AG09309 (cell line): ENCODE data around the gene CFAP43.

Source experiments
- DNase-seq: peaks from one replicate; pipeline ENCODE4 v3.0.0-alpha.2; 2010; ENCODE audit warnings: low read depth
- H3K4me3 ChIP-seq: 2 replicates; pipeline ENCODE4 v1.5.1; 2011; ENCODE audit warnings: mild to moderate bottlenecking, low read depth, low read length, moderate library complexity; ENCODE audit not compliant: control insufficient read depth
- TF ChIP-seq, protein P1 (sequence below): IDR thresholded peaks from 2 replicates; pipeline ENCODE4 v1.5.1; 2011; ENCODE audit warnings: mild to moderate bottlenecking, low read depth, low read length, inconsistent platforms; ENCODE audit not compliant: insufficient read depth, control insufficient read depth; ENCODE audit errors: missing control alignments

CFAP43 gene

DNA sequence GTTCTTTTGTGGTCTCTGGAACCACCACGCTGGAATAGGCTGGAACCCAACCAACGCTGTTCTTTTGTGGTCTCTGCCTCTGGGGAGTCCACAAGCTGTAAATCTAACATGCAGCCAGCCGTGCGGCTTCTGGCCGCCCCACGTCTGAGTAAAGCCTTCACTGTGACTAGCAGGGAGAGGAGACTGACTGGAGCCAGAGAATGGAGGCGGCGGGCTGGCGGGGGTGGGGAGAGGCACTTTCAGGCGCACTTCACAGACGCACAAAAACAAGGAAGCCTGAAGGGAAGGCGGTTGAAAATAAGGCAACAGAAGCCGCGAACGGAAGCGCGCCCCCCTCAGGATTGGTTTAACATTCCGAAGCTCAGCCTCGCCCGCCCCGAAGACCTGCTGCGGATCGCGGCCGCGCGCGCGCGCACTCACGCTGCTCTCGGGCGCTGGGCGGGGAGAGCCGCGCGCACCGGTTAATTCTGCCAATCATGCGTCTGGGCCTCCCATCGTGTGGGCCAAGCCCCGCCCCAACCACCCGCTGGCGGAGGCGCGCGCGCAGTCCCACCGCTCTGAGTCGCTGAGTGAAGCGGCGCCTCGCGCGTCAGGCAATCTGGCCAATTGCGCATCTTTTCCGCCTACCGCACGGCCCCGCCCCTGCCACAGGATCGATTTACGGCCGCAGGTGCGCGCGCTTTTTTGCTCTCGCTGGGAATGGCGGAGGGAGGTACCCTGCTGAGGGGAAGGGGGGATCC lies 110.5 kb downstream of the CFAP43 start, which contains the start of gene SFR1:
Gene SFR1 (plus strand): TSS at position 687 of the 740 bp plus-strand sequence. CDS start 13 bp downstream, at position 700.
- TF ChIP-seq, protein P1, sequence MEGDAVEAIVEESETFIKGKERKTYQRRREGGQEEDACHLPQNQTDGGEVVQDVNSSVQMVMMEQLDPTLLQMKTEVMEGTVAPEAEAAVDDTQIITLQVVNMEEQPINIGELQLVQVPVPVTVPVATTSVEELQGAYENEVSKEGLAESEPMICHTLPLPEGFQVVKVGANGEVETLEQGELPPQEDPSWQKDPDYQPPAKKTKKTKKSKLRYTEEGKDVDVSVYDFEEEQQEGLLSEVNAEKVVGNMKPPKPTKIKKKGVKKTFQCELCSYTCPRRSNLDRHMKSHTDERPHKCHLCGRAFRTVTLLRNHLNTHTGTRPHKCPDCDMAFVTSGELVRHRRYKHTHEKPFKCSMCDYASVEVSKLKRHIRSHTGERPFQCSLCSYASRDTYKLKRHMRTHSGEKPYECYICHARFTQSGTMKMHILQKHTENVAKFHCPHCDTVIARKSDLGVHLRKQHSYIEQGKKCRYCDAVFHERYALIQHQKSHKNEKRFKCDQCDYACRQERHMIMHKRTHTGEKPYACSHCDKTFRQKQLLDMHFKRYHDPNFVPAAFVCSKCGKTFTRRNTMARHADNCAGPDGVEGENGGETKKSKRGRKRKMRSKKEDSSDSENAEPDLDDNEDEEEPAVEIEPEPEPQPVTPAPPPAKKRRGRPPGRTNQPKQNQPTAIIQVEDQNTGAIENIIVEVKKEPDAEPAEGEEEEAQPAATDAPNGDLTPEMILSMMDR, result peak; percentile 57
- DNase-seq, result peak; percentile 88
- peak within 1 kb of the TSS; percentile 91 for H3K4me3 ChIP-seq

DNA sequence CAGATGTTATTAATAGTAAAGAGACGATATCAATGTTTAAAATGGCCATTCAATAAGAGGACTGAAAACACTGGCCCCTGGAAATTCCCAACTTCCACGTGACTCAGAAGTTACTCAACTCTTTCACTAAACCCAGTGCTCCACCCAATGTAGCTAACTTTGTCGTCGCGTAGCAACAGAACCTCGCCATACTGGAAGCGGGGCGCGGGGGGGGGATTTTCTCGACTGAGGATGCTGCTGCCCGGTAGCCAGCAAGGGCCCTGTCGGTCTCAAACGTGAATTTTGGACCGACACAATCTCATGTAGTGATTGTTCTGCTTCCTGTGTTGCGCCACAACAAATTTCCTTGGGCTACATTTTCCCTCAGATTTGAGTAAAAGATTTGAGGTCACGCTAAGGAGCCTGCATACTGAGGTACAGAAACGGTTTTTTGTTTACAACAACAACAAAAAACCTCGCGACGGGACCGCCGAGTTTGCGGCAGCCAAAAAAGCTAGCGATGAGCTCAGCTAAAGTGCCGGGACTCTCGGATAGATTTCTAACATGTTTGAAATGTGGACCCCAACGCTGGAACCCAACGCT lies 111.2 kb downstream of the CFAP43 start:
- H3K4me3 ChIP-seq, result peak overlapping the region; percentile 69
- TF ChIP-seq, protein P1, result no peak
- DNase-seq, result peak; percentile 81

DNA sequence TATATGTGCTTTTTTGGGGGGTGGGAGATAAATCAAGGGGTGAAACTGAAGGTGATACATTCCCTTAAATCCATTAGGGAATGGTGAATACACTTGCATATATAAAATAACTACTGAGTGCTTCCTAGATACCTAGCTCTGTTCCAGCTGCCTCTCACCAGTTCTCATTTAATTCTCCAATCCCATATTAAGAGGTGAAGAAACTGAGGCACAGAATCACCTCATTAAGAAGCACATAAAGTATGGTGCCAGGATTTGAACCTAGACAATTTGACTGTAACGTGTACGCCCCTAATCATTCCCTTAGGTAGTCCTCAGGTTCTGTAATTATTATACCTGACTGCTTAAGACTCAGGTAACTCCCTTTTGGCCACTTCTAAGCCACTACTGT lies 111.7 kb downstream of the CFAP43 start:
- DNase-seq, result no peak
- peak overlapping the region; percentile 69; the same call in 1 of the 2 replicates for H3K4me3 ChIP-seq
- TF ChIP-seq, protein P1, result no peak

DNA sequence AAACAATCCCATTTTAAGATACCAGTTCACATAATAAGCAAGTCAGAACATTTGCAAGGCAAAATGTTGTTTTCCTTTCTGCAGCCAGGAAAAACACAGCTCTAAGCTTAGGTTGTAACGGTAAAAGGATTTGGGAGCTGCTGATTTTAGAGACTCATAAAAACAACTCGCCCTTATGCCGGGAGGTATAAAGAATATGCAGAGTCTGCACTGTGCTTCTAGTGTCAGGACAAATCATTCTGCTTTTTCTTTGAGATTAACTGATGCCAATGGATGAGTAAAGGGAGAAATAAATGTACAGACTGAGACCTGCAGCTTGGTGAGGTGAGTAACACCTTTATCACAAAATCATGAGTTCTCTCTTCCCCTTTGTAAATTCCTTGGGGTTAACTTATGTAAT lies 112.2 kb downstream of the CFAP43 start:
- TF ChIP-seq, protein P1, result no peak
- no peak overlapping the region for H3K4me3 ChIP-seq
- no peak for DNase-seq

DNA sequence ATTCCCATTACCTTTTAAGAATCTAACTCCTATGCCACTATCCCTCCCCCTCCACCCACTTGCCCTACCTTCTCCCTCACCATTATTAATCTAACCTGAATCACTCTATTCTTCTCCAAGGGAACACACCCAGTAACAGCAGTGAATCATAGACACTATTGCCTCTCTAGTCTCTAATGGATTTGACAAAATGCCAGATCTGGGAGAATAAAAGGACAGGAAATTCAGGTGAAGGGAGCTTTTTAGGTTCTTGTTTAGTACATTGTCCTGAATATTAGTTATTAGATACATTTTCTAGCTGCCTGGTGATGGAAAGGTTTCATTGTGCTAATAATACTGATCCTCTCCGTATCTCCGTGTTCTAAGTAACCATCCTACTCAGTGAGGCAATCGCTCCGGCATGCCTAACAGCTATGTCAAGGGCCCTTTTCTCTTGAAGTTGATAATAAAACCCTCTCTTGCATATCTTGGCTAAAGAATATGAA lies 114.3 kb downstream of the CFAP43 start:
- no peak for DNase-seq
- no peak overlapping the region for H3K4me3 ChIP-seq
- TF ChIP-seq, protein P1, result no peak

DNA sequence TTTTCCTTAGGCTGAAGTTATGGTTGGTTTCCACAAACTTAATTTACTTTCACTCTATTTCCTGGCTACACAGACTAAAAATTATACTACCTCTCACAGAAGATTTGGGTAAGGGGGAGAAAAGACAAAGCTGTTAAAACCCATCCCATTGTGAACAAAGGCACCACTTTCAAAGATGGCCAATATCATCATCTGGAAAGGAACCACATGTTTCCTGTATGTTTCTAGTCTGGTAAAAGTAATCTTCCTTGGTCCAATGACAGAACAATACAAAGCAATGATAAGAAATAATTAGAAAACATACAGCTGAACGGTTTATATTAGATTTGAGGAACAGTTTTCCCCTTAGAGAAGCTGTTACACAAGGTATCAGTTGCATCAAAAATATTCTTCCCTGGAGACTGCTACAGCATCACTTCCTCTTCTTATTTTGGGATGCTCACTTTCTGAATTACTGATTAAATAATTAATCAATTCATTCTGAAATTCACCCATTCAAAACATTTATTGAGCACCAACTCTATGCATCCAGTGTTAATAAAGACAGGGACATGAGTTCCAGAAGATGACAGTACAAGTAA lies 118.7 kb downstream of the CFAP43 start:
- DNase-seq, result no peak
- TF ChIP-seq, protein P1, result no peak
- no peak overlapping the region for H3K4me3 ChIP-seq
